ENCODE measurements around the gene INMT. TPM values are rescaled to one million over a fixed set of nuclear protein-coding genes. Genes with fewer than 3 reads are reported as not detected.

Gene INMT
- total RNA-seq, 4 donors from 2014 or later, result 1.7 to 6.8 (median 4.5) TPM

DNA sequence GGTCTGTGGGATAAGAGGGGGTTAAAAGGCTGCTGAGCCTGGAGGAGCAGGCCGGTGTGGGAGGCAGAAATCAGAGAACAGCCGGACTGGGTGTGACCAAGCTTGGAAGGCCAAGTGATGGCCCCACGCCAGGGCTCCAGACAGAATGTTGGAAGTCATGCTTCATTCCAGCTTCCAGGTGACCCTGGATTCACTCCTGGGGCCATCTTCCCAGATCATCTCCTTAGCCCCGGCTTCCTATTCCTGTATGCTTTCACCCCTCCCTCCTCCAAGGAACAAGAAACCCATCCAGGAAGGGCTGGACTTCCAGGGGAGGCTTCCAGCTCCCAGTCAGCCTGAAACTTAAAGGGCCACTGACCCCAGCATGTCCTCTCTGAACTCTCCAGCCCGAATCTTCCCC lies 1.0 kb downstream of the INMT start:
- WGBS, 2 donors, result 15% methylated on average over 5 of the region's 5 CpGs
- intact Hi-C loops (cut with DNase I; ENCODE audit: low total_unique reads), result no loop called here
- DNase-seq (ENCODE audit: low spot score in 2 of 2), result no peak
- no peak for TF ChIP-seq CTCF (IDR thresholded peaks at IDR 0.05)
- TF ChIP-seq POLR2A (IDR thresholded peaks at IDR 0.05), result no peak
- no peak overlapping the region for H3K4me3 ChIP-seq (ENCODE audit: low read depth, poor library complexity, severe bottlenecking)

- WGBS, 2 donors, result 93 to 95% methylated on average over 6 of the region's 6 CpGs
- no peak overlapping the region for H3K4me3 ChIP-seq (ENCODE audit: low read depth, poor library complexity, severe bottlenecking)
- no peak for TF ChIP-seq CTCF (IDR thresholded peaks at IDR 0.05)
- TF ChIP-seq POLR2A (IDR thresholded peaks at IDR 0.05), result no peak
- intact Hi-C loops (cut with DNase I; ENCODE audit: low total_unique reads), result no loop called here
- DNase-seq (ENCODE audit: low spot score in 2 of 2), result no peak
Measured at GRCh38 chr7:30754315-30754877, 2.5 kb downstream of the INMT start.

GRCh38 chr7:30755384-30756154 lies 3.6 kb downstream of the INMT start:
- no peak for DNase-seq (ENCODE audit: low spot score in 2 of 2)
- WGBS, 2 donors, result 82 to 88% methylated on average over 21 to 22 of the region's 22 CpGs
- no peak for TF ChIP-seq POLR2A (IDR thresholded peaks at IDR 0.05)
- no peak for TF ChIP-seq CTCF (IDR thresholded peaks at IDR 0.05)
- intact Hi-C loops (cut with DNase I; ENCODE audit: low total_unique reads), result no loop called here
- H3K4me3 ChIP-seq (ENCODE audit: low read depth, poor library complexity, severe bottlenecking), result no peak overlapping the region

GRCh38 chr7:30757342-30757692 lies 5.4 kb downstream of the INMT start:
- intact Hi-C loops (cut with DNase I; ENCODE audit: low total_unique reads), result no loop called here
- H3K4me3 ChIP-seq (ENCODE audit: low read depth, poor library complexity, severe bottlenecking), result no peak overlapping the region
- DNase-seq (ENCODE audit: low spot score in 2 of 2), result peak in 1 of 2 donors; percentile 62
- no peak for TF ChIP-seq CTCF (IDR thresholded peaks at IDR 0.05)
- TF ChIP-seq POLR2A (IDR thresholded peaks at IDR 0.05), result no peak
- 81 to 82% methylated on average over 6 of the region's 6 CpGs for WGBS, 2 donors

DNA sequence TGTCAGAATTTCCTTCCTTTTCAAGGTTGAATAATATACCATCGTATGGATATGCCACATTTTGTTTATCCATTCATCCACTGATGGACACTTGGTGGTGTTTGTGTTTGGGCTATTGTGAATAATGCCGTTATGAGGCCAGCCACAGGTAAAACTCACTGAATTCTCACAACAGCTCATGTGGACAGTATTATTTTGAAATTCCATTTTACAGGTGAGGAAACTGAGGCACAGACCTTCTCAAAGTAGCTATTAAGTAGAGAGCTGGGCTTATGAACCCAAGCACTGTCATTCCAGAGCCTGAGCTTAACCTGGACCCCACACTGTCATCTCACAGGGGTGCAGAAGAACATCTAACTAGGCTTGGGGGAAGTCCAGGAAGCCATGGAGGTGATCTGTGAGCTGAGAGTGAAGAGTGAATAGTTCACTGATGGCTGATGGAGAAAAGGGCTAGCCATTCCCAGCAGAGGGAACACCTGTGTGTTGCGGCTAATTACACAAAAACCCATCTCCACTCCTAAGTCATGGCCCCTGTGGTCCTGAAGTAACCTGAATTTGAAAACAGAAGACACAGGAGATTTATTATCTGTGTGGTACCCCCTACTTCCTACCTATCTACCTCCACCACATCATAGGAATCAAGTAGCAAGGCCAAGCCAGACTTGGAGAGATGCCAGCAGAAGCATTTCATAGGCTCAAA lies 8.7 kb downstream of the INMT start:
- DNase-seq (ENCODE audit: low spot score in 2 of 2), result peak in 1 of 2 donors; percentile 17
- intact Hi-C loops (cut with DNase I; ENCODE audit: low total_unique reads), result no loop called here
- WGBS, 2 donors, result 93 to 99% methylated on average over 3 of the region's 3 CpGs
- H3K4me3 ChIP-seq (ENCODE audit: low read depth, poor library complexity, severe bottlenecking), result no peak overlapping the region
- no peak for TF ChIP-seq CTCF (IDR thresholded peaks at IDR 0.05)
- no peak for TF ChIP-seq POLR2A (IDR thresholded peaks at IDR 0.05)
